Spleen (tissue), 11 donors: ENCODE results near the gene PLXNA1. TPM values are rescaled to one million over a fixed set of nuclear protein-coding genes. Genes with fewer than 3 reads are reported as not detected.

ENCODE experiments used
- DNase-seq: peaks from one replicate; pipeline ENCODE4 v3.0.0-alpha.2; 2020
- H3K27ac ChIP-seq, 8 donors: fragments of 200-600 bp; sonication (generic) in 7 of 8; 1 replicate in 4 of 8; 2 replicates in 4 of 8; pipeline versions ENCODE4 v1.5.0 to v1.8.0; 2016 to 2021; ENCODE audit warnings: inconsistent platforms in 4 of 8, mild to moderate bottlenecking in 4 of 8, moderate library complexity in 1 of 8
- H3K27me3 ChIP-seq, 7 donors: fragments of 200-600 bp; sonication (generic) in 6 of 7; replicated peaks in 1 of 7; 1 replicate in 4 of 7; 2 replicates in 3 of 7; pipeline versions ENCODE4 v1.5.0 to v1.8.0; 2016 to 2021; ENCODE audit warnings: inconsistent platforms in 3 of 7, mild to moderate bottlenecking in 1 of 7
- H3K36me3 ChIP-seq, 6 donors: fragments of 200-600 bp; sonication (generic) in 5 of 6; 1 replicate in 4 of 6; 2 replicates in 2 of 6; pipeline versions ENCODE4 v1.5.0 to v1.8.0; 2016 to 2021; ENCODE audit warnings: inconsistent platforms in 2 of 6
- H3K4me1 ChIP-seq, 6 donors: fragments of 200-600 bp; sonication (generic) in 5 of 6; 1 replicate in 3 of 6; 2 replicates in 3 of 6; pipeline versions ENCODE4 v1.5.0 to v1.8.0; 2016 to 2021; ENCODE audit warnings: inconsistent platforms in 3 of 6
- H3K4me3 ChIP-seq, 8 donors: fragments of 200-600 bp; sonication (generic) in 7 of 8; 1 replicate in 4 of 8; 2 replicates in 4 of 8; pipeline versions ENCODE4 v1.5.0 to v1.8.0; 2016 to 2021; ENCODE audit warnings: inconsistent platforms in 4 of 8, mild to moderate bottlenecking in 4 of 8, moderate library complexity in 2 of 8
- H3K9me3 ChIP-seq, 8 donors: fragments of 200-600 bp; sonication (generic) in 7 of 8; 1 replicate in 4 of 8; 2 replicates in 4 of 8; pipeline versions ENCODE4 v1.5.0 to v1.8.0; 2016 to 2021; ENCODE audit warnings: inconsistent platforms in 4 of 8
- CTCF ChIP-seq, 11 experiments: fragments of 200-600 bp in 7 of 11; fragments of 450-650 bp in 4 of 11; sonication (generic) in 4 of 11; IDR thresholded peaks in 8 of 11; conservative IDR thresholded peaks in 3 of 11; 1 replicate in 7 of 11; 2 replicates in 4 of 11; pipeline versions ENCODE4 v1.4.0 to v1.8.0; 2016 to 2021; ENCODE audit warnings: antibody characterized with exemption in 11 of 11, inconsistent platforms in 4 of 11, mild to moderate bottlenecking in 1 of 11
- POLR2A ChIP-seq, 3 donors: fragments of 450-650 bp; IDR thresholded peaks; one replicate each; pipeline ENCODE4 v1.5.1; 2017; ENCODE audit warnings: antibody characterized with exemption in 3 of 3, mild to moderate bottlenecking in 1 of 3
- POLR2AphosphoS5 ChIP-seq, 3 donors: sonication (generic); formaldehyde crosslinking; IDR thresholded peaks; one replicate each; pipeline ENCODE4 v1.5.1; 2017; ENCODE audit warnings: antibody characterized with exemption in 3 of 3
- WGBS, 5 donors: extraction: QIAGEN DNeasy Blood & Tissue Kit in 3 of 5; methylation state at CpG; one replicate each; pipeline versions ENCODE4 v1.1.5 to v1.1.7; 2013 to 2018; 5-methylcytosine and 5-hydroxymethylcytosine counted together
- intact Hi-C: fragments of 100-400 bp; cut with DNase I; formaldehyde crosslinking; loops from one replicate; pipeline ENCODE4 v1.15.0; 2023; ENCODE audit warnings: low total_unique reads
- polyA plus RNA-seq, 3 donors: library from polyadenylated mRNA; stranded (reverse); fragments of 200-250 nt; gene quantifications; one replicate each; pipeline ENCODE4 v1.2.1, GENCODE V29; 2013
- total RNA-seq, 7 donors: library from RNA; depleted of rRNA in 3 of 7; stranded (reverse); fragments of >200 nt in 3 of 7; fragmentation: NEBNext Ultra II Directional in 4 of 7; extraction: Animal tissue kit (Norgen Biotek cat#: 25700) in 4 of 7; gene quantifications; one replicate each; pipeline versions ENCODE4 v1.1.0 to v1.2.1, GENCODE V29; 2016 to 2021
- donor health status: healthy with polysubstance abuse.
- donor health status: DM: no; HTN: no; CAD: no; lungs with moderate emphysema.
- donor health status: DM: no; HTN: no; CAD: no.
- donor health status: Bipolar disorder and iron deficiency.
- donor health status: healthy.
- donor health status: DM: no; HTN: no; CAD: no.
- donor health status: DM: yes; HTN: yes; CAD: no.

Gene PLXNA1
- total and polyA plus RNA-seq, 10 donors, result 3.7 to 47.6 (median 31.0) TPM

DNA sequence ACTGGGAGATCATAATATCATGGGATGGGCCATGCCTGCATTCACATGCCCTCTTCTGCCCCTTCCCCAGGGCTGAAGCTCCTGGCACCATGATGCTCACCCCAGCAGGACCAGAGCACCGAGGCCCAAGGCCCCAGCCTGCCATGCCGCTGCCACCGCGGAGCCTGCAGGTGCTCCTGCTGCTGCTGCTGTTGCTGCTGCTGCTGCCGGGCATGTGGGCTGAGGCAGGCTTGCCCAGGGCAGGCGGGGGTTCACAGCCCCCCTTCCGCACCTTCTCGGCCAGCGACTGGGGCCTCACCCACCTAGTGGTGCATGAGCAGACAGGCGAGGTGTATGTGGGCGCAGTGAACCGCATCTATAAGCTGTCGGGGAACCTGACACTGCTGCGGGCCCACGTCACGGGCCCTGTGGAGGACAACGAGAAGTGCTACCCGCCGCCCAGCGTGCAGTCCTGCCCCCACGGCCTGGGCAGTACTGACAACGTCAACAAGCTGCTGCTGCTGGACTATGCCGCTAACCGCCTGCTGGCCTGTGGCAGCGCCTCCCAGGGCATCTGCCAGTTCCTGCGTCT, 5.6 kb downstream of the PLXNA1 start:
- H3K27me3 ChIP-seq, result peaks cover 0 to 15% (median 0%) of the 10 kb centered on the region in 7 donors
- WGBS, 5 donors, result 90 to 94% (median 93%) methylated on average over 24 to 26 of the region's 26 CpGs
- intact Hi-C loops, result no loop called here
- no peak overlapping the region for H3K27ac ChIP-seq
- H3K4me3 ChIP-seq, result no peak overlapping the region
- TF ChIP-seq POLR2A (IDR thresholded peaks at IDR 0.05) (no peak), POLR2AphosphoS5 (IDR thresholded peaks at IDR 0.05) (no peak), CTCF (IDR thresholded peaks at IDR 0.05 in 8 of 11, conservative IDR thresholded peaks at IDR 0.05 in 3 of 11) (no peak)
- H3K9me3 ChIP-seq, result no peaks in the 10 kb centered on the region
- H3K4me1 ChIP-seq, result peaks cover 5 to 79% (median 49%) of the 10 kb centered on the region in 6 donors
- peaks cover 0 to 55% (median 20%) of the 10 kb centered on the region in 6 donors for H3K36me3 ChIP-seq
- no peak for DNase-seq

DNA sequence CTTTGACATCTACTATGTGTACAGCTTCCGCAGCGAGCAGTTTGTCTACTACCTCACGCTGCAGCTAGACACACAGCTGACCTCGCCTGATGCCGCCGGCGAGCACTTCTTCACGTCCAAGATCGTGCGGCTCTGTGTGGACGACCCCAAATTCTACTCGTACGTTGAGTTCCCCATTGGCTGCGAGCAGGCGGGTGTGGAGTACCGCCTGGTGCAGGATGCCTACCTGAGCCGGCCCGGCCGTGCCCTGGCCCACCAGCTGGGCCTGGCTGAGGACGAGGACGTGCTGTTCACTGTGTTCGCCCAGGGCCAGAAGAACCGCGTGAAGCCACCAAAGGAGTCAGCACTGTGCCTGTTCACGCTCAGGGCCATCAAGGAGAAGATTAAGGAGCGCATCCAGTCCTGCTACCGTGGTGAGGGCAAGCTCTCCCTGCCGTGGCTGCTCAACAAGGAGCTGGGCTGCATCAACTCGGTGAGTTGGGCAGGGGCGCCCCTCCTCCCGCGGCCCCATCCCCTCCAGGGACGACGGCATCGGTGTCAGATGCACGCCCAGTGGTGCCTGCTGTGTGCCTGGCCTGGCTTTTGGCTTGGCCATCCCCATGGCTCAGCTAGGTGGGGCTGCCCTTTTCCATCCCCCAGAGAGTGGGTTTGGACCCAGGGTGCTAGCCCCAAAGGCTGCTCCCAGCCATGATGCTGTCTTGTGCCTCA, 6.6 kb downstream of the PLXNA1 start:
- WGBS, 5 donors, result 92 to 95% (median 94%) methylated on average over 28 to 36 of the region's 36 CpGs
- DNase-seq, result no peak
- TF ChIP-seq CTCF (IDR thresholded peaks at IDR 0.05 in 8 of 11, conservative IDR thresholded peaks at IDR 0.05 in 3 of 11) (no peak), POLR2A (IDR thresholded peaks at IDR 0.05) (no peak), POLR2AphosphoS5 (IDR thresholded peaks at IDR 0.05) (no peak)
- Histone ChIP-seq H3K36me3 (peaks cover 0 to 63% (median 20%) of the 10 kb centered on the region in 6 donors), H3K4me1 (peaks cover under 1 to 79% (median 47%) of the 10 kb centered on the region in 6 donors), H3K27ac (no peak overlapping the region), H3K9me3 (no peaks in the 10 kb centered on the region), H3K27me3 (peaks cover 0 to 6% (median 0%) of the 10 kb centered on the region in 7 donors), H3K4me3 (no peak overlapping the region)
- intact Hi-C loops, result no loop called here

DNA sequence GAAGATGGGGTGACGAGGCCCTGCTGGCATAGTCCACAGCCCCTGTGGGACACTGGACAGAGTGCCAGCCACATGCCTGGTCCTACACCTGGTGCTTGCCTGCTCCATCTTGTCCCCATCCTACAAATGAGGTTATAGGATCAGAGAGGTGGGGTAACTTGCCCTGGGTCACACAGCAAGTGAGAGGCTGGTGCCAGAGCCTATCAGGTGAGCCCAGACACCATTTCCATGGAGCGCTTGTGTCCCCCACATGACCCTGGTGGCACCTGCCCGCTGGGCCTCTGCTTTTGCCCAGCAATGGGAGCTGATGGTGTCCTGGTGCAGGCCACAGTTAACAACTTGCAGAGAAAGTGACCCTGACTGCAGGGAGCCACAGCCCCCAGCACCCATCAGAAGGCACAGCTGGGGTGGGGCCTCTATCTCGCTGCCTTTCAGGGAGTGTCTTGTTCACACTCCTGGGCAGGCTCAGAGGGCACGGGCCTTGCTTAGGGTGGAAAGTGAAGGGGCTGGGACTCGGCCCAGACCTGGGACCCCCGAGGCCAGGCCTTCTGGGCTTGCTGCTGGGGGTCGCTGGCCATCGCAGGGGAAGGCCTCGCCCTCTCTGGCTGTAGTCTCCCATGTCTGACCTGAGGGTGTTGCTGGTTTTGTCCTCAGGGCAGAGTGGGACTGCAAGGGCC, 7.2 kb downstream of the PLXNA1 start:
- DNase-seq, result no peak
- Histone ChIP-seq H3K27me3 (no peaks in the 10 kb centered on the region), H3K27ac (no peak overlapping the region), H3K9me3 (no peaks in the 10 kb centered on the region), H3K4me1 (peaks cover 0 to 79% (median 47%) of the 10 kb centered on the region in 6 donors), H3K4me3 (no peak overlapping the region), H3K36me3 (peaks cover 0 to 64% (median 20%) of the 10 kb centered on the region in 6 donors)
- 84 to 95% (median 90%) methylated on average over 3 to 10 of the region's 10 CpGs for WGBS, 5 donors
- intact Hi-C loops, result no loop called here
- TF ChIP-seq POLR2AphosphoS5 (IDR thresholded peaks at IDR 0.05) (no peak), CTCF (IDR thresholded peaks at IDR 0.05 in 8 of 11, conservative IDR thresholded peaks at IDR 0.05 in 3 of 11) (no peak), POLR2A (IDR thresholded peaks at IDR 0.05) (no peak)

DNA sequence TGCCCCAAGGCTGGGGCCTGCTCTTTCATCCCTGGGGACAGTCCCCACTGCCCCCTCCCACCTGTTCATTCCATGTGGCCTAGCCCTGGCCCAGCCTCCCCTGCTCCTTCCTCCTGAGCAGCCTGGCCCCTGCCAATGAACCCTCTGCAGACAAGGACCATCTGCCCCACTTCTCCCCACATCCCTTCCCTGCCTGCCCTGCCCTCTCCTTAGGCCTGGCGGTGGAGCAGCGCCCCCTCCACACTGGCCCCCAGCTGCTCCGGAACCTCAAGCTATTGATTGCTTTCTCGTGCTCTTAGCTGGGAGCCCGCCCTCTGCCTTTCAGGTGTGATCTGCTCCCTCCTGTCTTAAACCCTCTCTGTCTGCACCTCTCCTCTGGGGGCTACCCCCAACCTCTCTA, 8.0 kb downstream of the PLXNA1 start:
- no peak overlapping the region for H3K4me3 ChIP-seq
- 85 to 91% (median 89%) methylated on average over 5 of the region's 5 CpGs for WGBS, 5 donors
- intact Hi-C loops, result no loop called here
- H3K4me1 ChIP-seq, result peaks cover 0 to 75% (median 46%) of the 10 kb centered on the region in 6 donors
- no peaks in the 10 kb centered on the region for H3K27me3 ChIP-seq
- H3K9me3 ChIP-seq, result no peaks in the 10 kb centered on the region
- TF ChIP-seq CTCF (IDR thresholded peaks at IDR 0.05 in 8 of 11, conservative IDR thresholded peaks at IDR 0.05 in 3 of 11) (no peak), POLR2AphosphoS5 (IDR thresholded peaks at IDR 0.05) (no peak)
- H3K27ac ChIP-seq, result no peak overlapping the region
- no peak for DNase-seq
- peaks cover 0 to 65% (median 20%) of the 10 kb centered on the region in 6 donors for H3K36me3 ChIP-seq
